GM21423 (cell line): Measurements from ENCODE around the gene NET1.
"Not testable (repeated sequence)": the region's sequence is repeated elsewhere in the genome, so short reads cannot be mapped to it uniquely, and the experiment has no call there.

Experiments
- ATAC-seq: cut with Tn5 transposase; IDR thresholded peaks from one replicate; pipeline ENCODE4 v1.9.1; 2021; ENCODE audit warnings: mild to moderate bottlenecking, moderate library complexity; ENCODE audit not compliant: unreplicated experiment

NET1 gene

DNA sequence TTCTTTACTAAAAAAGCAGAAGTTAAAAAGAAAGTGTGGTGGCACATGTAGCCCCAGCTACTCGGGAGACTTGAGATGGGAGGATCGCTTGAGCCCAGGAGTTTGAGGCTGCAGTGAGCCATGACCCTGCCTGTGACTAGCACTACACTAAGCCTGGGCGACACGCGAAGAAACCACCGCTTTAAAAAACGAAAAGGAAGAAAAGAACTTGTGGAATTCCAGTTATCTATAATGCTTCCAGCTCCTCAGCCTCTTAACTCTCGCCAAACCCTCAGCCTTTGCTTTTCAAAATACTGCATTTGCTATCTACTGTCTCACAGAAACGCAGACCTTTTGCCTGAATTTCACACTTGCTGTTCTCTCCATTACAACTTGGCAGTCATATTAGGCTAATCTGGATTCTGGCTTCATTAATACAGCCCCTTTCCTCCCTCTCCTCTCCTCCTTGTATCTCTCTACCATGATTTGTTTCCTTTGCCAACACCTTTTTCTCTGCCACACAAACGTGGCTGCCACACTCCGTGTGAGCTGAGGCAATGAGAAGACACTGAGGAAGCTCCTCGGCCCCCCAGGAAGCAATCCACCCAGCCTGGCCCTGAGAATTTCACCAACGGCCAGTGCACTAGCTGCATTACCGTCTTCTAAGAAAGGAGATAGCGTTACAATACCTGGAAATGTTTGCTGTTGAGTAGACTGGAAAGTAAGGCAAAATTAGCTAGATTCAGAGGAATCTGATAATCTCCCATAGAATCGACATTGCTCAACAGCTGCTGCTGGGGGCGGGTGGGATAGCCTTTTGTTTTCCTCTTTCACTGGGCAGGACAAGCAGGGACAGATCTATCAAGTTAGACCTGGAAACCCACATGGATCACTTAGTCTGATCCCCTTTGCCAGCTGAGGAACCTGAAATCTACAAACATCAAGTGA lies 49.8 kb downstream of the NET1 start:
- ATAC-seq, result no peak

DNA sequence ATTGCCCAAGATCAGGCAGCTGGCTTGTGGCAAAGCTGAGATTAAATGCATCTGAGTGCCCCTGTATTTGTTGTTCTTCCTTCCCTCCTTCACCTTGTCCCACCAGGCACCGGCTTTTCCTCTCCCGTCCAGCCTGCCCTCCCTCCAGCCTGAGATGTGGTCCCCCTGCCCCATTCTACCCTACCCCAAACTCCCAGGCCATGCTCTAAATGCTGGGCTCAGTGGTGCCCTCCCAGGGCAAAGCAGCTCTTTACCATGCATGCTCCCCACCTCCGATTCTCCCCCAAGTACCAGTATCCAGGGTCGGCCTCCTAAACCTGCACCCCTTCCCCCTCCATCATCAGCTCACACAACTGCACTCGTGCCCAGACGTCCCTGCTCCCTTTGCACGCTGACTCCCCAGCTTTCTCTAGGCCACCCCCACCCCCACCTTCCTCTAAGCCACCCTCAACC lies 50.5 kb downstream of the NET1 start:
- ATAC-seq, result no peak

DNA sequence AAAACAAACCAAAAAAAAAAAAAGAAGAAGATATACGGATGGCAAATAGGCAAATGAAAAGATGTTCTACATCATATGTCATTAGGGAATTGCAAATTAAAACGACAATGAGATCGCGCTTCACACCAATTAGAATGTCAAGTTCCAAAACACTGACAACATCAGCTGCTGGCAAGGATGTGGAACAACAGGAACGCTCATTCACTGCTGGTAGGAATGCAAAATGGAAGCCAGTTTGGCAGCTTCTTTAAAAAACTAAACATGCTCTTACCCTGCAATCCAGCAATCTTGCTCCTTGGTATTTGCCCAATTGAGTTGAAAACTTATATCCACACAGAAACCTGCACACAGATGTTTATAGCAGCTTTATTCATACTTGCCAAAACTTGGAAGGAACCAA lies 52.2 kb downstream of the NET1 start:
- no peak for ATAC-seq

DNA sequence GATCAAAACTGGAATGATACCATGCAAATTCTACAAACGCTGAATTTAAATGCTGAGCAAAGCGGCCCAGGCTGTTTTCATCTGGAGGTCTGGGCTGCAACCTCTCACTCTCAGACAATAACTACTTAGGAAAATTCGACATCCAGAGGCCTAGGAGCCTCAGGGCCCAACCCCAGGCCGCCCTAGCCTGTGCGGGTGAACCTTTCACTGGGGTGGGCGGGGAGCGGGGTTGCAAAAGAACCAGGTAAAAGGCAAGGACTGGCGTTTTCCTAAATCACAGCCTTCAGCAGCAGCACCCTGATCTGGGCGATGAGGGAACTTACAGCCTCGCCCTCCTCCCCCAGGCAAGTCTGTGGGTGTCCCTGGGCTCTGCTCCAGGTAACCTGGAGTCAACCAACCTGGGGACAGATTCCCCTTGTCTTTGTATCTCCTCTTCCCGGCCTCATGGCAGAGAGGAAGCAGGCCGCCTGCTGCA lies 53.7 kb downstream of the NET1 start:
- ATAC-seq, result no peak

- no peak for ATAC-seq
These were observed 54.3 kb downstream of the NET1 start for GRCh38 chr10:5466451-5467206.

- no peak for ATAC-seq
These were observed 54.8 kb downstream of the NET1 start for GRCh38 chr10:5467207-5467535.

DNA sequence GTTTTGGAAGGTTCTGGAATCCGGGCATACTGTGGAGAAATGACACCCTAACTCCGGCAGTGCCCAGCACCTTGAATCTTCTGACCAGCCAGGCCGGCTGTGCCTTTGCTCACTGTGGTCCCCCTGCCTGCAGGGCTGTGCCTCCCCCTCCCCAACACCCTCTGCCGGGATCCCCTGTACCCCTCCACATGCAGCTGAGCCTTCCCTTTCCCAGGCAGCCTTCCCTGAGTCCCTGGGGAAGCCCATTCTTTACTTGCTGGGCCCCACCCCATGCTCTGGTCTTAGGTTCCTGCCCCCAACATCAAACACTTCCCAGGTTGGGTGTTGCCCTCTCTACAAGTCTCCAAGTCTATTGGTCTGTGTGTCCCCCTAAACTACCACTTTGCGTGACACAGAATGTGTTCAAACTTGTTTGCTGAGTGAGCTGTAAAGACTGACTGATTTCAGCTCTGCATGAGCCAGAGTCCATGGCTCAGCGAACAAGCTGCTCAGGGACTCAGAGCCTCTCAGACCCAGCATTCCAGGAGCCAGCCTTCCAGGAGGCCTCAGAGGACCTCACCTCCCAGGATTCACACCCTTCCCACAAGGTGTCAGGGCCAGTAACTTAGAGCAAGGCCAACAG lies 55.4 kb downstream of the NET1 start:
- no peak for ATAC-seq

DNA sequence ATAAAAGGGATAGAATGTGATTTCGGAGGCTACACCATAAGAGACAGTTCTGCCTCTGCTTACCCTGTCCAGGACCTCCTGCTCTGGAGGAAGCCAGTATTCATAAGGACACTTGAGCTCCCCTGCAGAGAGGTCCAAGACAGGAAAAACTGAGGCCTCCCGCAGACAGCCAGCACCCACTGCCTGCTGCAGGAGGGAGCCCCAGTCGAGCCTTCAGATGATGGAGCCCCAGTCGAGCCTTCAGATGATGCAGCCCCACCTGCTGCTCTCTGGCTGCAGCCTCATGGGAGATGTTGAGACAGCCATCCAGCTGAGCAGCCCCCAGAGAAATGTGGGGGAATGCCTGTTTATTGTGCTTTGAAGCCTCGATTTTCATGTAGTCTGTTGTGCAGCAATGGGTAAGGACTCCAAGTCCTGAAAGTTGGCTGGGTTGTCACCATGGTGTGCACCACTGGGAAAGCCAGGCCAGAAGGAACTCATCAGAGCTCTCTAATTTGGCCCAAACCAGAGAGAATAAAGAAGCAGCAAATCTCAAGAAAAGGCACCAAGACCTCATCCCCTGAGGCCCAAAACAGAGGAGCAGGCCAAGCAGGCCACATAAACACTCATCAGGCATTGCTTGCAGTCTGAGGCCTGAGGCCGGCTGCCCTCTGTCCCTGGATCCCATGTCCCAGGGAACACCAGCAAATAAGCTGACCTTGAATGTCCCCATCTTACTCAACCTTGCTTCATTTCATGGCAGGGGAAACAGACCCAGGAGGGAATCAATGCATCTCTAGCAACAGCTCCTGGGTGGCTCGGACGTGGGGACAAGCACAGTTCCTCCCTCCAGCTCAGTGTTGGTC lies 56.1 kb downstream of the NET1 start:
- no peak for ATAC-seq

- no peak for ATAC-seq
These were observed 57.1 kb downstream of the NET1 start for GRCh38 chr10:5469353-5470061.

DNA sequence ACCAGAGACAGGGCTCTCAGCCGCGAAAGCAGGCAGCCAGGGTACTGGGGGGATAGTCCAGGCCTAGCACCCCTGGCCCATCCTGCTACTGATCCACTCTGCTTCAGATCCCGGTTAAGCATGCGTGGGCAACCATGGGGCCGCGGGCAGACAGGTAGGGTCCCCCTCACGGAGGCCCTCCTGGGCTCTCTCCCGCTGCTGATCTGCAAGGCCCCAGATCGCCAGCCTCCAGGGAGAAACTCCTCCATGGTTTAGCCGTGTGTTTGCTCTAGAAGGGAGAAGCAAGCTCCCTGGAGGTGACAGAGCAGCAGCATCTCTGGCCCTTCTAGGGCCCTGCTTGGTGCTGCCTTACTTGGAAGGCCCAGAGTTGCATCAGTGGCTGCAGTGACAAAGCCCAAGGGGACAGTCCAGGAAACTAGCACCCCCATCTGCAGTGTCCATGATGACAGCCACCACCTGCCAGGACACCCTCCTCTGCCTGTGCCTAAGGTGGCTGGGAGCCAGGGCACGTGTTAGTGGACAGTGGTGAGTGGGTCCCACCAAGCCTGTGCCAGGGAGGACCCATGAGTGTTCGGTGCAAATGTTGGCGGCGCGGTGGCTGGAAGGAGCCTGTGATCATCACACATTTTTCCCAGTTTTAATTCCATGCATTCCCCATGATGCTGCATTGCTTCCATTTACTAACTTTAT lies 57.9 kb downstream of the NET1 start:
- ATAC-seq, result no peak

- not testable (repeated sequence) for ATAC-seq
These were observed 62.3 kb downstream of the NET1 start for GRCh38 chr10:5474642-5475041.

DNA sequence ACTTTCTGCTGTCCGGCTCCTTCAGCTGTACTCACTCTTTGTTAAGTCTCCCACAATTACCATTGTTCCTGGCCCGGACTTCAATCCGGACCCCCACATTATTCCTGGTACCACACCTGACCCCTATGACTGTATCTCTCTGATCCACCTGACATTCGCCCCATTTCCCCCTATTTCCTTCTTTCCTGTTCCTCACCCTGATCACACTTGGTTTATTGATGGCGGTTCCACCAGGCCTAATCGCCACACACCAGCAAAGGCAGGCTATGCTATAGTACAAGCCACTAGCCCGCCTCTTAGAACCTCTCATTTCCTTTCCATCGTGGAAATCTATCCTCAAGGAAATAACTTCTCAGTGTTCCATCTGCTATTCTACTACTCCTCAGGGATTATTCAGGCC lies 62.7 kb downstream of the NET1 start:
- not testable (repeated sequence) for ATAC-seq

DNA sequence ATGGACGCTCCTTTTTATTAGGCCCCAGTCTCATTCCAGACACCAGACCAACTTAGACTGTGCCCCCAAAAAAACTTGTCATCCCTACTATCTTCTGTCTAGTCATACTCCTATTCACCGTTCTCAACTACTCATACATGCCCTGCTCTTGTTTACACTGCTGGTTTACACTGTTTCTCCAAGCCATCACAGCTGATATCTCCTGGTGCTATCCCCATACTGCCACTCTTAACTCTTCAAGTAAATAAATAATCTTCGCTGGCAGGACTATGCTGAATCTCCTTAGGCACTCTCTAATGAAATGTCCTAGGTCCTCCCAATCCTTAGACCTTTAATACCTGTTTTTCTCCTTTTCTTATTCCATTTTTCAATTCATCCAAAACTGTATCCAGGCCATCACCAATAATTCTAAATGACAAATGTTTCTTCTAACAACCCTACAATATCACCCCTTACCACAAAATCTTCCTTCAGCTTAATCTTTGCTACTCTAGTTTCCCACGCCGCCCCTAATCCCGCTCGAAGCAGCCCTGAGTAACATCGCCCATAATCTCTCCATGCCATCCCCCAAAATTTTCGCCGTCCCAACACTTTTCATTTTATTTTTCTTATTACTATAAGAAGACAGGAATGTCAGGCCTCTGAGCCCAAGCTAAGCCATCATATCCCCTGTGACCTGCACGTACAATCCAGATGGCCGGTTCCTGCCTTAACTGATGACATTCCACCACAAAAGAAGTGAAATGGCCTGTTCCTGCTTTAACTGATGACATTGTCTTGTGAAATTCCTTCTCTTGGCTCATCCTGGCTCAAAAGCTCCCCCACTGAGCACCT lies 63.8 kb downstream of the NET1 start:
- not testable (repeated sequence) for ATAC-seq

DNA sequence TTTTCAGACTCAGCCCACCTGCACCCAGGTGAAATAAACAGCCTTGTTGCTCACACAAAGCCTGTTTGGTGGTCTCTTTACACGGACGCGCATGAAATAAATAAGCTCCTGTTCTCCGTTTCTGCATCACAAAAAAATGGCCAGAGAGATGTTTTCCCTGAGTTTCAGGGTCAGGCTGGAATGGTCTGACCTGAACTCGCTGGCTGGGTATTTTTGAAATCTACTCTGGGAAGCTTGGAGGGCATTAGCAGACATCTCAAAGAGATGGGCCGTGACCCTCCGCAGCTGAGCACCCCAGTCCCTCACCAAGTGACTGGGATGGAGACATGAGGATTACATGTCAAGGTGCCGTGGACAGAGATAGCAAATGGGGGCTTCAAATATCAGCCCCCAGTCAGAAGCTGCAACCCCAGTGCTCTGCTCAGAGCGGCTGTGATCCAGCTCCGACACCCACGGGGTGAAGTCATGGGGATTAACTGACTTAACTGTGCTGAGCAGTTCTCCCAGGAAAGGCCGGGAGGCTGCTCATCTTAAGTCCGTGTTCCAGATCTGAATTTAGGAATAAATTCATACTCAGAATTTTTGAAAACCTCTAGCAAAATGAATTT lies 64.7 kb downstream of the NET1 start:
- no peak for ATAC-seq

- ATAC-seq, result no peak
These were observed 65.8 kb downstream of the NET1 start for GRCh38 chr10:5477948-5478693.

DNA sequence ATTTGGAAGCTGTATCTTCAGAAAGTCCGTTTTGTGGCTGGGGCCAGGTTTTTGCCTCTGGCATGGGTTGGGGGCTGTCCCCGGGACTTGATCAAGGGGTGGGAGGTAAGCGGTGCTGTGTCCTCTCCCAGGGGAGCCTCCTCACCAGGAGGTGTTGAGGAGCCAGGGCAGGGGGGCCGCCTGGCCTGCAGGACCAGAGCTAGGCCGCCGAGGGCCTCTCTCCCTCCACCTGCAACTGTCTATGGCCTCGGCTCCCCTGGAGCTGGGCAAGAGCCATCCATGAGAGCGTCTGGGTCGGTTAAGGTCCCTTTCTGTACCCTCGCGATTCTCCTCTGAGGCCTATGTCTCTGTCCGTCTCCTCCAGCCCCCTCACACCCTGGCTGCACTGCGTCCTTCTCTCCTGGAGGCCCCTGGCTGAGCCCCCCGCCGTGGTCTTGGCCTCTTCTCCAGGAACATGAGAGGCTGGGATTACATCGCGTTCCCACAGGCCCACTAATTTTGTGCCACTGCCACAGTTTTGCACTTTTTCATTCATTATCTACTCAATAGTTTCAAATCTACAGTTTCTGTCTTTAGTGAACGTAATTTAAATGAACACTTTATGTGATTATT lies 66.4 kb downstream of the NET1 start:
- ATAC-seq, result no peak
